Activated CD8-positive, alpha-beta memory T cell treated with anti-CD3 and anti-CD28 coated beads, Interleukin-2, amount 50 U/mL, for 1 hour (primary cell): ENCODE measurements around the gene BEX5.
"Not testable (repeated sequence)": the region's sequence is repeated elsewhere in the genome, so short reads cannot be mapped to it uniquely, and the experiment has no call there.

Source experiments
- DNase-seq: peaks from one replicate; pipeline ENCODE4 v3.0.0-alpha.2; 2020; ENCODE audit errors: extremely low read depth

BEX5 gene

GRCh38 chrX:102155806-102156179, at the start of gene BEX5:
Gene BEX5 (minus strand): TSS chrX:102155977. CDS start chrX:102154265, 1,712 bp downstream.
- DNase-seq = peak; percentile 13

- DNase-seq = no peak
Measured at GRCh38 chrX:102185967-102186720, 30.4 kb upstream of the BEX5 start.

GRCh38 chrX:102154900-102155805, 624 bp downstream of the BEX5 start:
- no peak for DNase-seq

- no peak for DNase-seq
Measured at GRCh38 chrX:102154218-102154860, 1.4 kb downstream of the BEX5 start.

GRCh38 chrX:102142274-102142673, 13.5 kb downstream of the BEX5 start, which contains the start of gene TCEAL6:
Gene TCEAL6 (minus strand): TSS chrX:102142481.
- not testable (repeated sequence) for DNase-seq

- not testable (repeated sequence) for DNase-seq
Measured at GRCh38 chrX:102141631-102142030, 14.1 kb downstream of the BEX5 start.

- not testable (repeated sequence) for DNase-seq
Measured at GRCh38 chrX:102140876-102141275, 14.9 kb downstream of the BEX5 start.

- no peak for DNase-seq
Measured at GRCh38 chrX:102138064-102138463, 17.7 kb downstream of the BEX5 start.

GRCh38 chrX:102129473-102129872, 26.3 kb downstream of the BEX5 start:
- no peak for DNase-seq

- no peak for DNase-seq
Measured at GRCh38 chrX:102126863-102127262, 28.9 kb downstream of the BEX5 start.

GRCh38 chrX:102126080-102126818, 29.5 kb downstream of the BEX5 start:
- not testable (repeated sequence) for DNase-seq

GRCh38 chrX:102125436-102125835, 30.3 kb downstream of the BEX5 start, which contains the start of gene TCEAL2:
Gene TCEAL2 (plus strand): TSS chrX:102125679. CDS start chrX:102126831, 1,152 bp downstream.
- not testable (repeated sequence) for DNase-seq

- not testable (repeated sequence) for DNase-seq
Measured at GRCh38 chrX:102125014-102125413, 30.8 kb downstream of the BEX5 start.

- DNase-seq = no peak
Measured at GRCh38 chrX:102115748-102116147, 40.0 kb downstream of the BEX5 start.

GRCh38 chrX:102113367-102113766, 42.4 kb downstream of the BEX5 start:
- no peak for DNase-seq
